ENCODE results near the gene SPI1.

DNA sequence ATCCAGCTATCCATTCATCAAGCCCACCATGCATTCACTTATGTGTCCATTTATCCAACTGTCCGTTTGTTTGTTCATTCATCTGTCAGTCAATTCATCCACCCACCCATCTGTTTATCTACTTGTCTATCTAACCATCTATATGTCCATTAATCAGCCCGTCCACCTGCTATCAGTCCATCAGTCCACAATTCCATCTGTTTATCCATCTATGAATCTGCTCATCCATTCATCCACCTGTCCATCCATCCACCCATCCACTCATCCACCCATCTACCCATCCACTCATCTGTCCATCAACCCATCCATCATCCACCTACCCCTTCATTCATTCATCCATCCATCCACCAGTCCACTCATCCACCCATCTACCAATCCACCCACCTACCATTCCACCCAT is 970 bp upstream of the SPI1 start:
- TF ChIP-seq EZH2 (IDR thresholded peaks at IDR 0.05; ENCODE audit: insufficient read depth, poor library complexity, severe bottlenecking) (no peak), EZH2phosphoT487 (IDR thresholded peaks at IDR 0.05; ENCODE audit: insufficient read depth, low read depth) (no peak)
